Measurements from ENCODE around the gene CLEC2L. TPM values are rescaled to one million over a fixed set of nuclear protein-coding genes. Genes with fewer than 3 reads are reported as not detected.

CLEC2L gene
- total and polyA plus RNA-seq, 2 of the 8 experiments (the other 6 are each of a cell fraction or from before 2014, with no cell fraction given), result 0.20 to 1.9 TPM

- Histone ChIP-seq H3K23ac (ENCODE audit: insufficient read length) (no peak overlapping the region), H3K4me3 (ENCODE audit: extremely low read depth in 1 of 4, insufficient read depth in 2 of 4, low read depth in 3 of 4, low read length in 4 of 4) (no peak overlapping the region), H3K27me3 (replicated peaks in 1 of 4; ENCODE audit: control insufficient read depth in 3 of 4, extremely low read depth in 1 of 4, insufficient read depth in 3 of 4, low read length in 3 of 4) (peaks cover 20 to 47% (median 38%) of the 10 kb centered on the region in 4 experiments), H3K9ac (replicated peaks in 1 of 4; ENCODE audit: extremely low read depth in 1 of 4, low read depth in 3 of 4, low read length in 3 of 4) (no peak overlapping the region), H3K18ac (ENCODE audit: extremely low read depth, low read length) (no peak overlapping the region), H2AFZ (ENCODE audit: low read length) (no peak overlapping the region), H4K91ac (replicated peaks; ENCODE audit: insufficient read length, low read length) (no peak overlapping the region), H2BK15ac (ENCODE audit: low read length) (no peak overlapping the region), H3K79me2 (ENCODE audit: control insufficient read depth in 1 of 2, insufficient read depth in 2 of 2, low read length in 2 of 2) (no peaks in the 10 kb centered on the region), H2BK120ac (replicated peaks; ENCODE audit: low read depth, low read length) (no peak overlapping the region), H3K4ac (replicated peaks; ENCODE audit: insufficient read length, low read depth, low read length) (no peak overlapping the region), H4K8ac (ENCODE audit: extremely low read depth, insufficient read depth, low read length) (no peak overlapping the region), H2BK12ac (ENCODE audit: low read depth, low read length) (no peak overlapping the region), H2BK5ac (ENCODE audit: low read depth, low read length) (no peak overlapping the region), H3K36me3 (ENCODE audit: control insufficient read depth in 2 of 4, insufficient read depth in 4 of 4, low read length in 3 of 4) (no peaks in the 10 kb centered on the region), H3K56ac (replicated peaks; ENCODE audit: insufficient read length, low read depth, low read length) (no peak overlapping the region), H4K20me1 (replicated peaks in 1 of 2; ENCODE audit: control insufficient read depth in 1 of 2, insufficient read depth in 2 of 2, low read length in 2 of 2) (peaks cover 0 to 2% of the 10 kb centered on the region in 2 experiments), H3K23me2 (ENCODE audit: low read depth, low read length) (peaks cover 5% of the 10 kb centered on the region; the same call in 1 of the 2 replicates), H3K79me1 (ENCODE audit: low read depth, low read length) (no peaks in the 10 kb centered on the region), H3K4me1 (replicated peaks in 1 of 4; ENCODE audit: control insufficient read depth in 3 of 4, insufficient read depth in 4 of 4, low read length in 3 of 4) (peaks cover 0 to 7% (median 0%) of the 10 kb centered on the region in 4 experiments; a peak in 2 of 7 replicates), H3K9me3 (ENCODE audit: insufficient read depth in 2 of 2, low read depth in 1 of 2, low read length in 1 of 2) (peaks cover 0 to 4% of the 10 kb centered on the region in 2 experiments; a peak in 1 of 4 replicates), H3K4me2 (ENCODE audit: insufficient read depth in 1 of 2, low read depth in 2 of 2, low read length in 2 of 2) (no peak overlapping the region), H3K27ac (ENCODE audit: low read depth, low read length) (no peak overlapping the region), H2BK20ac (ENCODE audit: low read length) (no peak overlapping the region), H3K14ac (ENCODE audit: insufficient read length) (no peak overlapping the region), H2AK5ac (ENCODE audit: low read depth, low read length) (no peak overlapping the region), H4K5ac (ENCODE audit: insufficient read length, low read depth, low read length) (no peak overlapping the region)
- ChIA-PET POLR2A (ENCODE audit: partially characterized antibody) (interaction anchor here (1.0 to 1.5 kb wide), 4 partner anchors 10 to 98 kb away, joined by 3 to 4 read pairs (median 3); partner anchors contain the start of gene KLRG2), CTCF (ENCODE audit: partially characterized antibody) (interaction anchor here (0.6 to 2.1 kb wide), 7 partner anchors 16 to 171 kb away, joined by 3 to 13 read pairs (median 5); no protein-coding TSS in a partner anchor)
- FAIRE-seq (no peak), DNase-seq (ENCODE audit: low read depth in 1 of 2, low spot score in 2 of 2) (no peak)
- no peak for TF ChIP-seq SRF (IDR thresholded peaks at IDR 0.05; ENCODE audit: low read depth, low read length)
- TF ChIP-seq CREB1 (IDR thresholded peaks at IDR 0.05), result no peak
- no peak for TF ChIP-seq SIRT6 (IDR thresholded peaks at IDR 0.05; ENCODE audit: low read length)
- no peak for TF ChIP-seq E2F6 (IDR thresholded peaks at IDR 0.05)
- no peak for TF ChIP-seq SAP30 (IDR thresholded peaks at IDR 0.05; ENCODE audit: insufficient read depth, insufficient replicate concordance, low read length)
- TF ChIP-seq CHD2 (IDR thresholded peaks at IDR 0.05; ENCODE audit: low read length), result no peak
- TF ChIP-seq RXRA (IDR thresholded peaks at IDR 0.05; ENCODE audit: insufficient read depth, low read depth, low read length), result no peak
- TF ChIP-seq CBX5 (IDR thresholded peaks at IDR 0.05; ENCODE audit: low read depth, low read length), result no peak
- TF ChIP-seq POLR2A (IDR thresholded peaks at IDR 0.05; ENCODE audit: control extremely low read depth in 1 of 2, low read depth in 2 of 2, low read length in 2 of 2), result no peak
- TF ChIP-seq KDM1A (IDR thresholded peaks at IDR 0.05; ENCODE audit: borderline replicate concordance, low read length), result no peak
- no peak for TF ChIP-seq ATF3 (IDR thresholded peaks at IDR 0.05; ENCODE audit: insufficient read depth, low read depth, low read length)
- TF ChIP-seq SIN3A (conservative IDR thresholded peaks at IDR 0.05 in 1 of 2, IDR thresholded peaks at IDR 0.05 in 1 of 2; ENCODE audit: low read depth in 1 of 2, low read length in 2 of 2), result no peak
- TF ChIP-seq YY1 (IDR thresholded peaks at IDR 0.05; ENCODE audit: low read depth, low read length), result no peak
- no peak for TF ChIP-seq BACH1 (IDR thresholded peaks at IDR 0.05; ENCODE audit: low read length)
- no peak for TF ChIP-seq RBBP5 (IDR thresholded peaks at IDR 0.05; ENCODE audit: borderline replicate concordance, low read depth, low read length)
These were observed 2.3 kb downstream of the CLEC2L start for GRCh38 chr7:139525750-139526149.

Data from H1 (cell line).